GM18505 (cell line): ENCODE measurements around the gene CAMK2G.
"Not testable (repeated sequence)": the region's sequence is repeated elsewhere in the genome, so short reads cannot be mapped to it uniquely, and the experiment has no call there.

ENCODE experiments used
- ATAC-seq: cut with Tn5 transposase; IDR thresholded peaks from one replicate; pipeline ENCODE4 v1.9.1; 2021; ENCODE audit not compliant: unreplicated experiment
- POLR2A ChIP-seq: IDR thresholded peaks from 4 replicates; pipeline ENCODE4 v1.6.1; 2011; ENCODE audit warnings: borderline replicate concordance; ENCODE audit not compliant: insufficient read depth, insufficient read length; ENCODE audit errors: extremely low read depth

Gene CAMK2G

DNA sequence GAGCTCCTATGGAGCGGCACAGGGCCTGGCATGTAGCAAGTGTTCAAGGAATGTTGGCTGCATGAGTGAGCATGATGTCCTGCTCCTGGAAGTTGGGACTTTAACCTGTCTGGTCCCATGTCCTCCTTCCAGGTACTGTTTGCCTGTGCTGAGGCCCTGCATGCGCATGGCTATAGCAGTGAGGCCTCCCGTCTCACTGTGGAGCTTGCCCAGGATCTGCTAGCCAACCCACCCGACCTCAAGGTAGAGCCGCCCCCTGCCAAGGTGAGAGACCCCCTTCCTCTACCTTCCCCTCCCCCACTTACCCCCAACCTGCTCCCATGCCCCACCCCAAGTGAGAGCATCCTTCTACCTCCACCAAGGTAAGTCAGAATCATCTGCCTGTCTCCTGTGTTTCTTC, 80.9 kb downstream of the CAMK2G start:
- ATAC-seq: no peak
- TF ChIP-seq POLR2A: no peak

- no peak for TF ChIP-seq POLR2A
- no peak for ATAC-seq
Measured at GRCh38 chr10:73791871-73792400, 82.4 kb downstream of the CAMK2G start.

GRCh38 chr10:73790886-73791625, 83.3 kb downstream of the CAMK2G start:
- TF ChIP-seq POLR2A: no peak
- no peak for ATAC-seq

GRCh38 chr10:73789659-73790055, 84.7 kb downstream of the CAMK2G start:
- ATAC-seq: no peak

DNA sequence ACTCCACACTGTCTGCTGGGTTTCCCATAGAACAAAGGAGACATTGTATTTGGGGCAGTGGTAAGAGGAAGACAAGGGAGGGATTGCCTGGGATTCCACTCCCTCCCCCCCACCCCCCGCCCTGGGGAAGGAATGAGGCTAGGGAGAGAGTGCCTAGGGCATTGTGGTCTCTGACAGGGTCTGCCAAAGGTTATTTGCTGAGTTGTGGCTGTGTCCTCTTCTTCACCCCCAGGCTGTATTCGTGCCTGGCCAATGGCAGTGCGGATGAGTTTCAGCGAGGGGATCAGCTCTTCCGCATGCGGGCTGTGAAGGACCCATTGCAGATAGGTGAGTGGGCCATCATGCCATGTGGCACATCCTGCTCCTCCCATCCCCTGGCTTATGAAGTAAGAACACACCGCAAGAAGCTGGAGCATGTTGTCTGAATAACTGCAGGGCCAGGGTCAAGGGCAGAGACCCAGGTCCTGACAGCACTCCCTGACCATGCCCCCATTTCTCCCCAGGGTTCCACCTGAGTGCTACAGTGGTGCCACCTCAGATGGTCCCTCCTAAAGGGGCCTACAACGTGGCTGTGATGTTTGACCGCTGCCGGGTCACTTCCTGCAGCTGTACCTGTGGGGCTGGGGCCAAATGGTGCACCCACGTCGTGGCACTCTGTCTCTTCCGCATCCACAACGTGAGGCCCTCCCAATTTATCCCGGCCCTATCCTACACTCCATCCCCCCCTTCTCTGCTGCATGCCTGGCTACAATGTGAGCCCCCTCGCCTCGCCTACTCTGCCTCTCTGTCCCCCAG, 85.3 kb downstream of the CAMK2G start:
- no peak for TF ChIP-seq POLR2A
- ATAC-seq: no peak

More at GRCh38 chr10:73789659-73790055, 84.7 kb downstream of the CAMK2G start:
- no peak for TF ChIP-seq POLR2A

- not testable (repeated sequence) for ATAC-seq
Measured at GRCh38 chr10:73787031-73787800, 87.1 kb downstream of the CAMK2G start.

- no peak for TF ChIP-seq POLR2A
- ATAC-seq: no peak
Measured at GRCh38 chr10:73786512-73786885, 87.9 kb downstream of the CAMK2G start.

DNA sequence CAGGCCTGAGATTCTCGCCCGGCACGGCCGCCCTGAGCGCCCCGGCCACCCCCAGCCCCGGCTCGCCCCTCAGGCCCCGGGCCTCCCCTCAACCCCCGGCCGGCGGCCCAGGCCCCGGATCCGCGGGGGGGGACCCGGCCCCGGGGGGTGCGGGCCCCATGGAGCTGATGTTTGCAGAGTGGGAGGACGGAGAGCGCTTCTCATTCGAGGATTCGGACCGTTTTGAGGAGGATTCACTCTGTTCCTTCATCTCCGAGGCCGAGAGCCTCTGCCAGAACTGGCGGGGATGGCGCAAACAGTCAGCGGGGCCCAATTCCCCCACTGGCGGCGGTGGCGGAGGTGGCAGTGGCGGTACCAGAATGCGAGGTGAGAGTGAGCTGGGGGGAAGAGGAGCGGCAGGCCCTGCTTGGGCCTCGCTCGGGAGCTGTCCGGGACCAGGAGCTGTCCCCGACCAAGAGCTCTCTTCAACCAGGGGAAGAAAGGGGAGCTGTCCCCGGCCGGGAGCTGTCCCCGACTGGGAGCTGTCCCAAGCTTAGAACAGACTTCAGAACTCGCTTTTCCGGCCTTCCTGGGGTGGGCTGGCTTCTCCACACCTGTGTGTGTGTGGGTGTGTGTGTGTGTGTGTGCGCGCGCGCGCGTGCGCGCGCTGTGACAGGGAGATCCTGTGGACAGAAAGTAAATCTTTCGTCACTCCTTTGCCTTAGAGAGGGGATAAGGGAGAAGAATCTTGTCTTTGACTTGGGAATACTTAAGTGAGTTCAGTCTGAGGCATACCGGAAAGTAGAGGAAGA, 88.4 kb downstream of the CAMK2G start:
- ATAC-seq: peak; percentile 9
- TF ChIP-seq POLR2A: no peak

GRCh38 chr10:73785211-73785720, 89.1 kb downstream of the CAMK2G start, which contains the start of gene ZSWIM8:
Gene ZSWIM8, plus strand, starts transcription at chr10:73785606. Its CDS starts 273 bp downstream, at chr10:73785879.
- peak; percentile 75 for TF ChIP-seq POLR2A
- peak; percentile 73 for ATAC-seq

DNA sequence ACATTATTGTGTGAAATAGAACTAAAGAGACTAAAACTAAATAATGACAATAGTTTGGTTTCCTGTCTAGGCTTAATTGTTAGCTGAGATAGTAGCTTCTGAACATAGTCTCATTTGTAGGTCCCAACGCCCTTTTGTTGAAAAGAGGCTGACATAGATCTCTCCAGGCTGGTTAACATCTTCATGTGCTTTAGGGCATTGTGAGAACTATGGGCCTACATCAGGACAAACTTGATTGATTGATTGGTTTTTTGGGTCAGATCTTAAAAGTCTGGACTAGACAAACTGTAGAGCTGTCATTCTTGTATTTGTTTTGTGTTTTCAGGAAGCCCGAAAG, 91.6 kb downstream of the CAMK2G start:
- no peak for ATAC-seq
- TF ChIP-seq POLR2A: no peak

- TF ChIP-seq POLR2A: peak; percentile 93
- peak; percentile 40 for ATAC-seq
Measured at GRCh38 chr10:73781879-73782748, 92.2 kb downstream of the CAMK2G start, which contains the start of gene CHCHD1. Gene CHCHD1, plus strand, starts transcription at chr10:73782048. Its CDS starts 28 bp downstream, at chr10:73782076.

DNA sequence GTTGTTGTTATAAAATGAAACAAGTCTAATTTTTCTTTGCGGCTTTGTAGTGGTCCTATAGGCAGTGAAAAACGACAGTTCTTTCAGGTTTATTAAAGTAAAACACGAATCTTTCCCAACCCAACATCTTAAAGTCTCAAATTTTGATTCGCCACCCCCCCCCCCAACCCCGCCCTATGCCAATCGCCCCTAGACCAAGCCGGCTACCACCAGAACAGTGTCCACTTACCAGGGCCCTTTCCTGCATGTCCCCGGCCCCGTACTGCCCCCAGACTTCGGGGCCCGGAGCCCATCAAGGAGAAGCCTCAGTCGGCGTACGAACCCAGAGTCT, 92.8 kb downstream of the CAMK2G start:
- no peak for TF ChIP-seq POLR2A
- no peak for ATAC-seq
